NT2/D1 (cell line): Measurements from ENCODE around the gene CDK11A.
"Not testable (repeated sequence)": the region's sequence is repeated elsewhere in the genome, so short reads cannot be mapped to it uniquely, and the experiment has no call there.

Experiments used
- SUZ12 ChIP-seq: IDR thresholded peaks from 2 replicates; pipeline ENCODE4 v1.6.1; 2011; ENCODE audit not compliant: insufficient read length, insufficient read depth; ENCODE audit errors: extremely low read depth
- YY1 ChIP-seq: IDR thresholded peaks from 2 replicates; pipeline ENCODE4 v1.6.1; 2011; ENCODE audit not compliant: insufficient read length, insufficient read depth

GRCh38 chr1:1702506-1702905 lies 21.7 kb downstream of the CDK11A start:
- TF ChIP-seq SUZ12, YY1: not testable (repeated sequence)
